GM19324 (cell line): Measurements from ENCODE around the gene RHBDD3.

ENCODE experiments used
- ATAC-seq: cut with Tn5 transposase; IDR thresholded peaks from one replicate; pipeline ENCODE4 v1.9.1; 2021; ENCODE audit warnings: mild to moderate bottlenecking, moderate library complexity; ENCODE audit not compliant: unreplicated experiment, low FRiP score

RHBDD3 gene

DNA sequence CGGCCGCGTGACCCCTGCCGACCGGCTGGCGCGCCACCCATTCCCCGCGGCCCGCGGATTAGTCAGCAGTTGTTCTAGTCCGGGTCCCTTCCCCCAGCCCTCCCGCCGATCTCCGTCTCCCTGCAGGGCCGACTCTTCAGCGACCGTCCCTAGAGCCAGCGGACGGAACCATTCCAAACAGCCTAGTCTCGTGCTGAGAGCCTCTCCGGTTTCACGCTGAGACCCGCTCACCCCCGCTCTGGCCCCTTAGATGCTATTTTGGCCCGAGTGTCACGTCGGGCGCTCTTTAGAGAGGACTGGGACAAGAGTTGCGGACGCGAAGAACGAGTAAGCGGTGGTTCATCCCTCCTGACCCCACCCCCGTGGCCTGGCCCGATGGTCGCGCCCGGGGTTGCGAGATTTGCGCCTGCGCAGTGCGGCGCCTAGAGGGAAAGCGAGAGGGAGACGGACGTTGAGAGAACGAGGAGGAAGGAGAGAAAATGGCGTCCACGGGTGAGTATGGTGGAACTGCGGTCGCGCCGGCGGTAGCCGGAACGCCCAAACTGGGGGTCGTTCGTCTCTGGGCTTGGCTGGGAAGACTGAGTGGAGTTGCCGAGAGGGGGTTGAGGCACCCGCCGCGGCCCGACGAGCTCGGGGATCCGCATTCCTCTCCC lies at the start of gene RHBDD3, which contains the start of gene EWSR1:
RHBDD3 (minus strand) TSS at position 124 of the 653 bp plus-strand sequence. CDS start 2,355 bp downstream, outside the sequence.
EWSR1 (plus strand) TSS at position 411 of the 653 bp plus-strand sequence; CDS start at position 480, 69 bp downstream.
- peak; percentile 87 for ATAC-seq

DNA sequence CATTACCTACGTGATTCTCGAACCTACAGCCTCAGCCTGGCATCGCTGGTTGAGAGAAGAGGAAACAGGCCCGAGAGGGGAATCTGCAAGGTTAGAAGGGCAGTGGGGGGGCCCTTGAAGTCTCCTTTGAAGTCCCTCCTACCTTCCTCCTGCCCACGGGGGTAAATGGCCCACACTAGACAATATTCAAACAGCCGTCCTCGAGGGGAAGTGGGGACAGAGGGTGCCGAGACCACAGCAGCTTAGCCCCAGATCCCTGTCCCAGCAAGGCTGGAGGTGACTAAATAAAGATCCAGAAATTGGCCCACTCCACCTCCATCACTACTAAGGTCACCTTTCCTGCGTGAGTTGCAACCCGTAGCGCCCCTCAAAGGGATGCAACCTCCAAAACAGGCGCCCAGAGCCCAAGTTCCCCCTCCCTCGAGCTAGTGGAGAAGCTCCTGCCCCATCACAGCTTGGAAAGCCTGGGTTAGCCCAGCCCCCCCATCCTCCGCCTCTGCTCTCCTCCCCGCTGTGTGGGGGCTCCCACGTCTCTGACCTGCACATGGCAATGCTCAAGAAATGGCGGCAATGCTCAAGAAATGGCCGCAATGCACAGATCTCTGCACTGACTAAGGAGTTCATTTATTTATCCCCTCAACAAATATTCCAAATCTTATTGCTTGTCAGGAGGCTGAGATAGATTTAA lies 48.5 kb upstream of the RHBDD3 start:
- ATAC-seq, result no peak

DNA sequence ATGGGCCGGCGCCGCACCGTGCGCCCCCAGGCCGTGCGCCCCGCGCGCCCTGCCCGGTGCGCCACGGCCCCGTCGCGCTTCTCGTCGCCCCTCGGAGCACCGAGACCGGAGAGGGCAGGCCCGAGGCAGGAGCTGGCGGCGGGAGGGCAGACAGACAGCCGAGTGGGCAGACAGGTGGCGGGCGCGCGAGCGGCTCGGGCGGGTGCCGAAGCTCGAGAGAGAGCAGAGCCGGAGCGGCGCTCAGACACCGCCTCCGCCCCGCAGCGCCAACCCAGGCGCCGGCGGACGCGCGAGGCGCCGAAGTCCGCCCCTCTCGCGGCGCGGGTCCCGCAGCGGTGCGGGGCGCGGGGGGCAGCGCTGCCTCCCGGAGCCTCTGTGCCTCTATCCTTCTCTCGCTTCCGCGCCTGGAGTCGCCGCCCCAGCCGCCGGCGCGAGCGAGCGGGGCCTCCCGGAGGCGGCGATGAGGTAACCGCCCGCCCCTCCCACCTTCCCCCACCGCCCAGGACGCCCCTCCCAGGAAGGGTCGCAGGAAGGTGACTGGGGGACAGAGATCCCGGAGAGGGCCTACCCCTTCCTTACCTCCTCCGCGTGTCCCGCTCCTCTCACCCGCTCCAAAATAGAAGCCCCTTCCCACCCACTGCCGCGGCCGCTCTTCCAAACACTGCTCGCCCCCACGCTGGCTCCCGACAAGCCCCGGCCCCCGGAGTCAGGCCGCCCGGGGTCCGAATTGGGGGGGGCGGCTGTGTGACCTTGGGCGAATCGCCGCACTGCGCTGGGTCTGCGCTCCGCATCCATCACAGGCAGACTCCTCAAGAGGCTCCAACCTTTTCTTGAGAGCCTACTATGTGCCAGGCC lies 47.7 kb upstream of the RHBDD3 start, which contains the start of gene RASL10A:
RASL10A (minus strand) TSS at position 412 of the 855 bp plus-strand sequence. CDS start 451 bp downstream, outside the sequence.
- no peak for ATAC-seq

DNA sequence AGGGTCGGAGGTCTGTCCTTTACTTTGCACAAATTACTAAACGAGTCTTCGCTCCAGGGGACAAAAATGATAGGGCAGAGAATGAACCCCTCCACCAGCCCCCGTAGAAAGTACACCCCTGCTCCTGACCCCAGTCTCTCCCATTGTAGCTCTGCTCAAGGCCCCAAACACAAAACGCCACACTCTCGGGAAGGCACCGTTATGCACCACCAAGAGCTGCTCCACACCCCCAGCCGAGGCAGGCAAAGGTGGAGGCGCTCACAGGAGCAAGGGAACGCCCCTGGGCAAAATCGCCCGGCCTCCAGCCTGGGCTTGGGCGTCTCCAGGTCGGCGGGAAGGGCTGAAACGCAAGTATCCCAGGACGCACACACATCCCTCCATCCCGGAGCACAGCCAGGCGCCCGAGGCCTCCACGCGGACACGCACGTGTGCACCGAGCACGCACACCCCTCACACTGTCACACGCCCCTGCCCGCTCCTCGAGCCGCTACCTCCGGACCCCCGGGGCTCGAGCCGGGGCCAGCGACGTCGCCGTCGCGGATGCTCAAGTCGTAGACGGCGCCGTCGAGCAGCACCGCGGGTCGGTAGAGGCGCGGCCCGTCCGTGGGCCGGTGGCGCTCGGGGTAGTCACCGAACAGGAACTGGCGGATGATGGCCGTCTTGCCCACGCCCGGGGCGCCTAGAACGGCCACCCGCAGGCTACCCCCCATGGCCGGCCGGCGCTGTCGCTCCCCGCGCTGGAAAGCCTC lies 46.9 kb upstream of the RHBDD3 start:
- ATAC-seq, result no peak

- no peak for ATAC-seq
These were observed 46.0 kb upstream of the RHBDD3 start for GRCh38 chr22:29313576-29314466.

DNA sequence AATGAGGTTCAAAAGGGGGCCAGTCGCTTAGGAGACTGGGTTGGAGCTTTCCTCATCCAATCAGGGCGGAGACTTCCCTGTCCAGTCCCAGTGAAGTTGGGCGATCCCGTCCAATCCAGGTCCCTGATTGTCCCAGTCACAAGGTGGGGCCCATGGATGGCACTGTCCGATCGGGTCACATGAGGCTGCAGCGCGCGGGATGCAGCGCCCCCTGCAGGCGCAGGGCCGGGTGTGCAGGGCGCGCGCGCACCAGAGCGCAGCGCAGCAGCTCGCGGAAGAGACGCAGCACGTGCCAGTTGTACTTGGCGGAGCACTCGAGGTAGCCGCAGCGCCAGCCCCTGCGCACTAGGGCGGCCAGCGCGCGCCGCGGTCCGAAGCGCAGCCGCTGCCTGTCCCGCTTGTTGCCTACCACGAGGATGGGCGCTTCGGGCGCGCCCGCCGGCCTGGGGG lies 45.4 kb upstream of the RHBDD3 start:
- no peak for ATAC-seq

DNA sequence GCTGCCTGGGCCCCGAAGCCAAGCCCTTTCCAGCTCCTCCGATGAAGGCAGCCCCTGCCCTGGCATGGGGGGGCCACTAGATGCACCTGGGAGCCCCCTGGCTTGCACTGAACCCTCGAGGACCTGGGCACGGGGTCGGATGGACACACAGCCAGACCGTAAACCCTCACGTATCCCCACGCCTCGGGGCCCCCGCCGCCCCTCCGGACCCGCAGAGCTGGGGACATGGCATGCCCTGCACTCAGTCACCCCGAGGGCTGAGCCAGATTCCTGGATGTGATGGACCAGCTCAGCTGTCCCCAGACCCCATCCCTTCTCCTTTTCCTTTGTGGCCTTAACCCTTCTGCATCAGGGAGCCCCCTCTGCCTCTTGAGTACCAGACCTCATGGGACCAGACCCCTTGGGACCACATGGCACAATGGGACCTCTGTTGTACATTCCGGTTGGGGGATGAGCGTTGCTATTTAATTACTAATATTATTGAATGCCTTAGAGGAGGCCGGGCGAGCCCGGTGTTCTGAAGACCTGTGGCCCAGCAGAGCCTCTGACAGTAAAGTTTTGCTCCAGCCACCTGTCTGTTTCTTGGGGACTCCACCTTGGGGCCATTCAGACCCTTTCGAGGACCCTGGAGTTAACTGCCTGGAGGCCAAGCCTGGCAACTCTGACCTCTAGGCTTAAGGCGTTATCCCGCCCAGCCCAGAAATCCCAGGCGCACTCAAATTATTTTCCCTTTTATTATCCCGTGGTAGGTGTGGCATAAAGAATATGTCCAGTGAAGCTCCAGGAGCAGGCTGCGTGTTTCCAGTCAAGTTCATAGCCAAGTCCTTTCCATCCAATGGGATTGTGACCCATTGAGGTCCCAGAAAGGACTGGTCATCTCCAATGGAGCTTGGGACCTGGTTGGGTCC lies 44.7 kb upstream of the RHBDD3 start:
- no peak for ATAC-seq

DNA sequence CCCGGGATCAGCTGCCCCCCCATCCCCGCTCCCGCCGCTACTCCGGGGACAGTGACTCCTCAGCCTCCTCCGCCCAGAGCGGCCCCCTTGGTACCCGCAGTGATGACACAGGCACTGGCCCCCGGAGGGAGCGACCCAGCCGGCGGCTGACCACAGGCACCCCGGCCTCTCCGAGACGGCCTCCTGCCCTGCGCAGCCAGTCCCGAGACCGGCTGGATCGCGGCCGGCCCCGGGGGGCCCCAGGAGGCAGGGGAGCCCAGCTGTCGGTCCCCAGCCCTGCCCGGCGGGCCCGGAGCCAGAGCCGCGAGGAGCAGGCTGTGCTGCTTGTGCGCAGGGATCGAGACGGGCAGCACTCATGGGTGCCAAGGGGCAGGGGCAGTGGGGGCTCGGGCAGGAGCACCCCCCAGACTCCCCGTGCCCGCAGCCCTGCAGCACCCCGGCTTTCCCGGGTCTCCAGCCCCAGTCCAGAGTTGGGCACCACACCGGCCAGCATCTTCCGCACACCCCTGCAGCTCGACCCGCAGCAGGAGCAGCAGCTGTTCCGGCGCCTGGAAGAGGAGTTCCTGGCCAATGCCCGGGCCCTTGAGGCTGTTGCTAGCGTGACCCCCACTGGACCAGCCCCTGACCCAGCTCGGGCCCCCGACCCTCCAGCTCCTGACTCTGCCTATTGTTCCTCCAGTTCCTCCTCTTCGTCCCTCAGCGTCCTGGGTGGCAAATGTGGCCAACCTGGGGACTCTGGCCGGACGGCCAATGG lies 43.9 kb upstream of the RHBDD3 start:
- no peak for ATAC-seq

- no peak for ATAC-seq
These were observed 43.1 kb upstream of the RHBDD3 start for GRCh38 chr22:29310863-29311339.

DNA sequence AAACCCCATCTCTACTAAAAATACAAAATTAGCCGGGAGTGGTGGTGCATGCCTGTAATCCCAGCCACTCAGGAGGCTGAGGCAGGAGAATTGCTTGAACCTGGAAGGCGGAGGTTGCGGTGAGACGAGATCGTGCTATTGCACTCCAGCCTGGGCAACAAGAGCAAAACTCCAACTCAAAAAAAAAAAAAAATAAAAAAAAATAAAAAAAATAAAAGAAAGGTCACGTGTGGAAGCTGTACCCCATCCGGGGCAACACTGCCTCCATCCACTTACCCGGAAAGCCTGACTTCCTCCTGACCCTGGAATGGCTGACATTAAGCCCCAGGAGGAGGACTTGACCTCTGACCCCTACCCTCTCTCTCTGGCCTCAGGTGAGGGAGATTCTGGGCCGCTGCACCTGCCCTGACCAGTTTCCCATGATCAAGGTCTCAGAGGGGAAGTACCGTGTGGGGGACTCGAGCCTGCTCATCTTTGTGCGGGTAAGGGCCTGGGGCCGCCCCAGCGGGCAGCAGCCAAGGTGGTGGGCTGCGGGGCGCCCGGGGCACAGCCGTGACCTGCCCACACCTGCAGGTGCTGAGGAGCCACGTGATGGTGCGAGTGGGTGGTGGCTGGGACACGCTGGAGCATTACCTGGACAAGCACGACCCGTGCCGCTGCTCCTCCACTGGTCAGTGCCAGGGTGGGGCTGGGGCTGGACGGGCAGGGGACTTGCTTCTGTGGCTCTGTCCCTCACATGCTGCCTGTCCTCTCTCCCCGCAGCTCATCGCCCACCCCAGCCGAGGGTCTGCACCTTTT lies 42.5 kb upstream of the RHBDD3 start:
- no peak for ATAC-seq

GRCh38 chr22:29309332-29310064 lies 41.7 kb upstream of the RHBDD3 start:
- ATAC-seq, result no peak

DNA sequence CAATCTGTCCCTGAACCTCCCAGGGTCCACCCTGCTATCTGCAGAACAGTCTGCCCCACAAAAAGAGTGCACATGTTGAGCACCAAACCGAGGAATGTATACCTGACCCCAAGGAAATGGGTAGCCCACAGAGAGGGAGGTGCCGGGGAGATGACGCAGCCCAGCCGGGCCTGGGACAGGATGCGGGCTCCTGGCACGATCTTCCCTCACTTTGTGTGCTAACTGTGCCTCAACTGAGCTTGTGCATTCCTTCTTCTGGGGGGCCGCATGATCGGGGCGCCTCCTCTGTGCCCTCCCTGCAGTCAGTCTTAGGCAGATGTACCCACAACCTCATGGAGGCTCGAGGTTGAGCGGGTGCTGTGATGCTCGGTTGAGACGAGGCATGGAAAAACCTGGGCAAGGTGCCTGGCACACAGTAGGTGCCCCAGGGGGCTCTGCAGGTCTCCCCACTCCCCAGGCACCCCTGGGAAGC lies 41.0 kb upstream of the RHBDD3 start:
- ATAC-seq, result no peak

- no peak for ATAC-seq
These were observed 40.5 kb upstream of the RHBDD3 start for GRCh38 chr22:29308148-29308790.

DNA sequence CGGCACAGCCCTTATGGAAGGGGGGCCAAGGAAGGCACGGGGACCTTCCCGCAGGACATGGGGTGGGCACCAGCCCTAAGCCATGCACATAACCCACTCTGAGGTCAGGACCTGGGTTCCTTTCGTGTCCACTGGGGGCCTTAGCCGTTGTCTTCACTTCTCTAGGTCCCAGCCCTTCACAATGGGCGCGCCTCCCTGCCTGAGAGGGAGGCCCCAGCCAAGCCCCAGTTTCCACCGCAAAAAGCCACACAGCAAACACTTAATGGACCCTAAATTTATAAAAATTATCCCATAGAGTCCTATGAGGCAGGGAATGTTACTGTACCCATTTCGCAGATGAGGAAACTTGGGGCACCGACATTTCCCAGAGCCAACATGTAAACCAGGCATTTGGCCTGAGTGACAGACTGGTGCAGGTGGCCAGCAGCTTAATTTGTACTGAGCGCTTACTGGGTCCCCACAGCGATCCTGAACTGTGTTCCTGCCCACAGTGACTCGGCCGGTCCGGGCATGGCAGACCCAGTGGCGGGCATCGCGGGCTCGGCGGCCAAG lies 39.9 kb upstream of the RHBDD3 start:
- no peak for ATAC-seq
